Measurements from ENCODE around the gene CFAP157.

CFAP157 gene

GRCh38 chr9:127693697-127694096 is 13.1 kb upstream of the CFAP157 start:
- DNase-seq: no peak

GRCh38 chr9:127694890-127695720 is 11.7 kb upstream of the CFAP157 start:
- no peak for DNase-seq

GRCh38 chr9:127697575-127697974 is 9.2 kb upstream of the CFAP157 start:
- no peak for DNase-seq

- no peak for DNase-seq
Measured at GRCh38 chr9:127698386-127698785, 8.4 kb upstream of the CFAP157 start.

- peak; percentile 92 for DNase-seq
Measured at GRCh38 chr9:127698985-127699670, 7.7 kb upstream of the CFAP157 start.

GRCh38 chr9:127700140-127700539 is 6.6 kb upstream of the CFAP157 start:
- DNase-seq: no peak

GRCh38 chr9:127700594-127701255 is 6.1 kb upstream of the CFAP157 start:
- DNase-seq: no peak

- DNase-seq: no peak
Measured at GRCh38 chr9:127703289-127703946, 3.4 kb upstream of the CFAP157 start.

GRCh38 chr9:127705577-127706379 is 1.0 kb upstream of the CFAP157 start:
- DNase-seq: no peak

- DNase-seq: peak; percentile 76
Measured at GRCh38 chr9:127707766-127708165, 978 bp downstream of the CFAP157 start.

GRCh38 chr9:127708952-127709587 is 2.3 kb downstream of the CFAP157 start:
- DNase-seq: no peak

- DNase-seq: no peak
Measured at GRCh38 chr9:127710204-127710783, 3.5 kb downstream of the CFAP157 start.

- DNase-seq: peak; percentile 27
Measured at GRCh38 chr9:127711226-127711701, 4.5 kb downstream of the CFAP157 start.

- no peak for DNase-seq
Measured at GRCh38 chr9:127711831-127712274, 5.1 kb downstream of the CFAP157 start.

- DNase-seq: no peak
Measured at GRCh38 chr9:127712371-127712770, 5.6 kb downstream of the CFAP157 start.

GRCh38 chr9:127712867-127713266 is 6.1 kb downstream of the CFAP157 start:
- no peak for DNase-seq

- DNase-seq: no peak
Measured at GRCh38 chr9:127714020-127714750, 7.4 kb downstream of the CFAP157 start.

- DNase-seq: no peak
Measured at GRCh38 chr9:127714951-127715469, 8.2 kb downstream of the CFAP157 start.

GRCh38 chr9:127715470-127716337 is 8.9 kb downstream of the CFAP157 start, which contains the start of the genes PTRH1 and TTC16:
TSS of gene PTRH1 (minus strand) at chr9:127715663. CDS start at chr9:127715639, 24 bp downstream.
TSS of gene TTC16 (plus strand) at chr9:127716079. CDS start at chr9:127716146, 67 bp downstream.
- peak; percentile 96 for DNase-seq

All from CD4-positive, alpha-beta T cell treated with Interleukin-21 for 1 hour (primary cell).